ENCODE results near the gene GATA5. TPM values are rescaled to one million over a fixed set of nuclear protein-coding genes. Genes with fewer than 3 reads are reported as not detected.

Gene GATA5
- total and polyA plus RNA-seq, 5 donors = 1.5 to 3.1 (median 2.4) TPM

- no peak overlapping the region for H3K27ac ChIP-seq (ENCODE audit: low read length)
- no peak overlapping the region for H3K4me3 ChIP-seq (ENCODE audit: low read length)
- 77% methylated on average over 24 of the region's 24 CpGs for WGBS
- ATAC-seq (no peak), DNase-seq (no peak)
- intact Hi-C loops (cut with DNase I) = loop anchor here in 3 of 4 donors (10.0 kb wide), 3 partner anchors 109 to 289 kb away; partner anchors contain the start of gene MRGBP (in 1 of the 3)
- no peaks in the 10 kb centered on the region for H3K27me3 ChIP-seq (ENCODE audit: control insufficient read depth, insufficient read depth)
- H3K9me3 ChIP-seq (ENCODE audit: control insufficient read depth, low read length) = no peaks in the 10 kb centered on the region
- H3K4me1 ChIP-seq (ENCODE audit: control insufficient read depth, insufficient read depth, low read length) = no peaks in the 10 kb centered on the region
Observed at GRCh38 chr20:62505337-62506045, 29.7 kb upstream of the GATA5 start.

- Histone ChIP-seq H3K27ac (ENCODE audit: low read length) (no peak overlapping the region), H3K4me1 (ENCODE audit: control insufficient read depth, insufficient read depth, low read length) (no peaks in the 10 kb centered on the region), H3K4me3 (ENCODE audit: low read length) (no peak overlapping the region), H3K9me3 (ENCODE audit: control insufficient read depth, low read length) (no peaks in the 10 kb centered on the region), H3K27me3 (ENCODE audit: control insufficient read depth, insufficient read depth) (no peaks in the 10 kb centered on the region)
- no peak for DNase-seq
- no peak for ATAC-seq
- 97% methylated on average over 4 of the region's 4 CpGs for WGBS
- intact Hi-C loops (cut with DNase I) = loop anchor here in 3 of 4 donors (5.0 to 10.0 kb wide), 4 partner anchors 110 to 290 kb away; partner anchors contain the start of gene MRGBP (in 1 of the 3)
Observed at GRCh38 chr20:62504323-62504722, 28.5 kb upstream of the GATA5 start.

GRCh38 chr20:62503401-62504178 lies 27.8 kb upstream of the GATA5 start:
- intact Hi-C loops (cut with DNase I) = loop anchor here in 3 of 4 donors (5.0 to 10.0 kb wide), 4 partner anchors 111 to 291 kb away; partner anchors contain the start of gene MRGBP (in 1 of the 3)
- Histone ChIP-seq H3K4me1 (ENCODE audit: control insufficient read depth, insufficient read depth, low read length) (no peaks in the 10 kb centered on the region), H3K27ac (ENCODE audit: low read length) (no peak overlapping the region), H3K9me3 (ENCODE audit: control insufficient read depth, low read length) (no peaks in the 10 kb centered on the region), H3K27me3 (ENCODE audit: control insufficient read depth, insufficient read depth) (no peaks in the 10 kb centered on the region), H3K4me3 (ENCODE audit: low read length) (no peak overlapping the region)
- ATAC-seq = no peak
- DNase-seq = no peak
- WGBS = 33% methylated on average over 18 of the region's 18 CpGs

- Histone ChIP-seq H3K27me3 (ENCODE audit: control insufficient read depth, insufficient read depth) (no peaks in the 10 kb centered on the region), H3K27ac (ENCODE audit: low read length) (no peak overlapping the region), H3K9me3 (ENCODE audit: control insufficient read depth, low read length) (no peaks in the 10 kb centered on the region), H3K4me1 (ENCODE audit: control insufficient read depth, insufficient read depth, low read length) (no peaks in the 10 kb centered on the region), H3K4me3 (ENCODE audit: low read length) (no peak overlapping the region)
- intact Hi-C loops (cut with DNase I) = loop anchor here in 3 of 4 donors (5.0 to 10.0 kb wide), 4 partner anchors 112 to 292 kb away; partner anchors contain the start of gene MRGBP (in 1 of the 3)
- ATAC-seq = no peak
- DNase-seq = no peak
- 80% methylated on average over 16 of the region's 16 CpGs for WGBS
Observed at GRCh38 chr20:62502496-62503095, 26.8 kb upstream of the GATA5 start.

GRCh38 chr20:62501801-62502495 lies 26.2 kb upstream of the GATA5 start:
- 75% methylated on average over 13 of the region's 13 CpGs for WGBS
- no peak overlapping the region for H3K27ac ChIP-seq (ENCODE audit: low read length)
- ATAC-seq (no peak), DNase-seq (no peak)
- no peak overlapping the region for H3K4me3 ChIP-seq (ENCODE audit: low read length)
- H3K9me3 ChIP-seq (ENCODE audit: control insufficient read depth, low read length) = no peaks in the 10 kb centered on the region
- H3K27me3 ChIP-seq (ENCODE audit: control insufficient read depth, insufficient read depth) = no peaks in the 10 kb centered on the region
- intact Hi-C loops (cut with DNase I) = loop anchor here in 3 of 4 donors (5.0 to 10.0 kb wide), 4 partner anchors 113 to 293 kb away; partner anchors contain the start of gene MRGBP (in 1 of the 3)
- H3K4me1 ChIP-seq (ENCODE audit: control insufficient read depth, insufficient read depth, low read length) = no peaks in the 10 kb centered on the region

DNA sequence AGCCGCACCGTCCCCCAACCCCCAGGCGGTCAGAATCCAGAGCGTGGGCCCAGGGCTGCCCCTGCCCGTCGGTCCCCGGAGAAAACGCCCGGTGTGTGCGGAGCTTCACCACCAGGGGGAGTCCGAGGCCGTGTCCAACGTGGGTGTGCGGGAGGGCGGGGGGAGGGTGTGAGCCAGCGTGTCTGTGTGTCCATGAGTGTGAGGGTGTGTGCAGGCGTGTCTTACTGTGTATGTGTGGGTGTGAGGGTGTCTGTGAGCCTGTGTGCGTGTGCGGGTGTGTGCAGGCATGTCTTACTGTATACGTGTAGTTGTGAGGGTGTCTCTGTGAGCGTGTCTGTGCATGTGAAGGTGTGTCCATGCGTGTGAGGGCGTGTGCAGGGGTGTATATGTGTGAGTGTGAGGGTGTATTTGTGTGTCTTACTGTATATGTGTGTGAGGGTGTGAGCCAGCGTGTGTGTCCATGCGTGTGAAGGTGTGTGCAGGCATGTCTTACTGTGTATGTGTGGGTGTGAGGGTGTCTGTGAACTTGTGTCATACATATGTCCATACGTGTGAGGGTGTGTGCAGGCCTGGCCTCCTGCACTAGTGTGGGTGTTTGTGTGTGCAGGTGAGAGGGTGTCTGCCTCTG lies 24.6 kb upstream of the GATA5 start:
- H3K4me1 ChIP-seq (ENCODE audit: control insufficient read depth, insufficient read depth, low read length) = no peaks in the 10 kb centered on the region
- ATAC-seq = peak; percentile 59 to 68
- 25% methylated on average over 26 of the region's 26 CpGs for WGBS
- H3K9me3 ChIP-seq (ENCODE audit: control insufficient read depth, low read length) = no peaks in the 10 kb centered on the region
- no peak overlapping the region for H3K27ac ChIP-seq (ENCODE audit: low read length)
- intact Hi-C loops (cut with DNase I) = loop anchor here in 3 of 4 donors (5.0 to 10.0 kb wide), 4 partner anchors 114 to 294 kb away; partner anchors contain the start of gene MRGBP (in 1 of the 3)
- H3K4me3 ChIP-seq (ENCODE audit: low read length) = no peak overlapping the region
- DNase-seq = peak; percentile 77 to 93 (median 92)
- H3K27me3 ChIP-seq (ENCODE audit: control insufficient read depth, insufficient read depth) = no peaks in the 10 kb centered on the region

DNA sequence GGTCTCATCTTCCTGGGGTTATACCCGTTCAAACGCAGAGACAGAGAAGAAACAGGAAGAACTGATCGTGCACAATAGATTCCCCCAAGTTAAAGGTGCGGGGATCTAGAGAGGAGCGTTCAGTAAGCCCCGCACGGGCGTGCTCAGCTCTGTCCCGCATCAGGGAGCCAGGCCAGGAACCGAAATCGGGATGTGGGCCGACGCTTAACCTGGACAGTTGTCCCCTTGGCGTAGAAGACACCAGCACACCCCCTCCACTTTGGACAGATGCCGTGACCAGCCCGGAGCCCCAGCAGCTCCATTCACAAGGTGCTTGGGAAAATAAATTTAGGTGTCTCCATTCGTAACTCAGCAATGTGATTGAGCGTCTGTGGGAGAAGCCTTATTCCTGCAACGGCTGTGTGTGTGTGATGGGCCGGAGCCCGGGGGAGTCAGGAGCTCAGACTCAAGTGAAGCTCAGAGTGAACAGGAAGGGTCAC lies 24.0 kb upstream of the GATA5 start:
- no peak for ATAC-seq
- WGBS = 59% methylated on average over 21 of the region's 21 CpGs
- H3K27me3 ChIP-seq (ENCODE audit: control insufficient read depth, insufficient read depth) = no peaks in the 10 kb centered on the region
- intact Hi-C loops (cut with DNase I) = loop anchor here (5.0 to 10.0 kb wide), 6 partner anchors 85 to 295 kb away; partner anchors contain the start of gene MRGBP (in 1 of the 4)
- DNase-seq = no peak
- no peaks in the 10 kb centered on the region for H3K4me1 ChIP-seq (ENCODE audit: control insufficient read depth, insufficient read depth, low read length)
- H3K9me3 ChIP-seq (ENCODE audit: control insufficient read depth, low read length) = no peaks in the 10 kb centered on the region
- H3K4me3 ChIP-seq (ENCODE audit: low read length) = no peak overlapping the region
- no peak overlapping the region for H3K27ac ChIP-seq (ENCODE audit: low read length)

GRCh38 chr20:62498874-62499273 lies 23.1 kb upstream of the GATA5 start:
- H3K27ac ChIP-seq (ENCODE audit: low read length) = no peak overlapping the region
- H3K9me3 ChIP-seq (ENCODE audit: control insufficient read depth, low read length) = no peaks in the 10 kb centered on the region
- H3K4me1 ChIP-seq (ENCODE audit: control insufficient read depth, insufficient read depth, low read length) = no peaks in the 10 kb centered on the region
- WGBS = 90% methylated on average over 6 of the region's 6 CpGs
- ATAC-seq (no peak), DNase-seq (no peak)
- no peak overlapping the region for H3K4me3 ChIP-seq (ENCODE audit: low read length)
- H3K27me3 ChIP-seq (ENCODE audit: control insufficient read depth, insufficient read depth) = no peaks in the 10 kb centered on the region
- intact Hi-C loops (cut with DNase I) = loop anchor here in 2 of 4 donors (5.0 to 10.0 kb wide), 3 partner anchors 84 to 288 kb away; no protein-coding TSS in a partner anchor

GRCh38 chr20:62496568-62497218 lies 20.9 kb upstream of the GATA5 start:
- no peaks in the 10 kb centered on the region for H3K9me3 ChIP-seq (ENCODE audit: control insufficient read depth, low read length)
- no peak overlapping the region for H3K4me3 ChIP-seq (ENCODE audit: low read length)
- intact Hi-C loops (cut with DNase I) = loop anchor here in 2 of 4 donors (5.0 to 10.0 kb wide), 3 partner anchors 82 to 291 kb away; no protein-coding TSS in a partner anchor
- no peaks in the 10 kb centered on the region for H3K4me1 ChIP-seq (ENCODE audit: control insufficient read depth, insufficient read depth, low read length)
- WGBS = 29% methylated on average over 32 of the region's 32 CpGs
- ATAC-seq = peak; percentile 17 to 36
- no peak overlapping the region for H3K27ac ChIP-seq (ENCODE audit: low read length)
- peak in 1 of 3 donors; percentile 80 for DNase-seq
- no peaks in the 10 kb centered on the region for H3K27me3 ChIP-seq (ENCODE audit: control insufficient read depth, insufficient read depth)
